HepG2 (cell line): ENCODE results near the gene POLR2F. TPM values are rescaled to one million over a fixed set of nuclear protein-coding genes. Genes with fewer than 3 reads are reported as not detected.

Experiments
- ATAC-seq: fragments of 200-7000 bp; cut with Tn5 transposase; 3 replicates; pipeline ENCODE4 v1.9.1; 2020; ENCODE audit warnings: mild to moderate bottlenecking, moderate library complexity
- BruUV-seq: library from RNA; stranded (reverse); fragments of 400-500 nt; replicated peaks from 2 replicates; lab custom pipeline; 2021; lab: Mats Ljungman, UMichigan
- CTCF ChIA-PET: fragments of 300-600 bp; formaldehyde crosslinking; extraction: SDS; loops from one replicate; lab custom pipeline; 2021; ENCODE audit warnings: low total read pairs, inconsistent platforms, low intra/inter-chr PET ratio; lab: Yijun Ruan, JAX
- POLR2A ChIA-PET: fragments of 350-600 bp; sonication (Branson Sonifier 250); formaldehyde crosslinking; loops from one replicate; lab custom pipeline; 2020; ENCODE audit warnings: antibody characterized with exemption, inconsistent platforms; lab: Yijun Ruan, JAX
- DNase-seq: peaks from one replicate; pipeline ENCODE4 v3.0.0-alpha.2; 2015; ENCODE audit warnings: low spot score
- FAIRE-seq: peaks from 3 replicates; lab custom pipeline; 2011; peaks lifted over from hg19 to GRCh38; lab: Jason Lieb, UNC
- H2AFZ ChIP-seq: one replicate; pipeline ENCODE4 v1.6.1; 2011; ENCODE audit warnings: low read length, inconsistent platforms
- H3K27ac ChIP-seq: fragments of 300-600 bp; 3 replicates; pipeline ENCODE4 v1.8.0; 2011; ENCODE audit warnings: mixed run types, mild to moderate bottlenecking, mixed read lengths, low read length, inconsistent platforms; ENCODE audit not compliant: insufficient read depth; ENCODE audit errors: extremely low read length
- H3K27me3 ChIP-seq, 2 experiments: fragments of 200-600 bp in 1 of 2; 2 replicates in 1 of 2; 3 replicates in 1 of 2; pipeline versions ENCODE4 v1.6.0 to v1.8.0; 2011; ENCODE audit warnings: low read length in 2 of 2, mild to moderate bottlenecking in 2 of 2, moderate library complexity in 2 of 2, inconsistent platforms in 1 of 2; ENCODE audit not compliant: insufficient read depth in 2 of 2, control insufficient read depth in 1 of 2
- H3K36me3 ChIP-seq, 2 experiments: fragments of 200-600 bp in 1 of 2; replicated peaks in 1 of 2; 2 replicates in 1 of 2; 3 replicates in 1 of 2; pipeline versions ENCODE4 v1.5.1 to v1.8.0; 2011; ENCODE audit warnings: low read length in 2 of 2, inconsistent platforms in 1 of 2; ENCODE audit not compliant: insufficient read depth in 2 of 2, control insufficient read depth in 1 of 2
- H3K4me1 ChIP-seq: 2 replicates; pipeline ENCODE4 v1.5.1; 2012; ENCODE audit warnings: low read length, inconsistent platforms; ENCODE audit not compliant: insufficient read depth
- H3K4me2 ChIP-seq: 2 replicates; pipeline ENCODE4 v1.6.0; 2011; ENCODE audit warnings: low read depth, low read length, inconsistent platforms
- H3K4me3 ChIP-seq, 3 experiments: fragments of 200-600 bp in 1 of 3; sonication (generic), shearing (Covaris generic) in 1 of 3; replicated peaks in 1 of 3; 2 replicates each; pipeline ENCODE4 v1.5.1; 2011 to 2016; ENCODE audit warnings: low read length in 3 of 3, inconsistent platforms in 2 of 3, low read depth in 2 of 3, mild to moderate bottlenecking in 2 of 3, control low read depth in 1 of 3, mixed read lengths in 1 of 3; ENCODE audit not compliant: insufficient read depth in 1 of 3
- H3K79me2 ChIP-seq: one replicate; pipeline ENCODE4 v1.6.1; 2011; ENCODE audit warnings: low read length, inconsistent platforms; ENCODE audit not compliant: insufficient read depth
- H3K9ac ChIP-seq: 2 replicates; pipeline ENCODE4 v1.6.0; 2011; ENCODE audit warnings: mild to moderate bottlenecking, low read depth, low read length, inconsistent platforms; ENCODE audit not compliant: insufficient read depth
- H3K9me3 ChIP-seq: 2 replicates; pipeline ENCODE4 v1.5.1; 2012; ENCODE audit warnings: mild to moderate bottlenecking, low read length
- H4K20me1 ChIP-seq: 2 replicates; pipeline ENCODE4 v1.6.0; 2011; ENCODE audit warnings: inconsistent platforms, mild to moderate bottlenecking, low read length, moderate library complexity; ENCODE audit not compliant: insufficient read depth
- GATA4 ChIP-seq: sonication (generic); IDR thresholded peaks from 2 replicates; pipeline ENCODE4 v1.6.1; 2016; ENCODE audit warnings: antibody characterized with exemption, low read depth, borderline replicate concordance
- HMG20A ChIP-seq: IDR thresholded peaks from 2 replicates; pipeline ENCODE4 v1.6.1; 2016; ENCODE audit warnings: borderline replicate concordance
- HNF4A ChIP-seq: sonication (generic); formaldehyde crosslinking; IDR thresholded peaks from 2 replicates; pipeline ENCODE4 v1.4.0; 2020; ENCODE audit warnings: missing genetic modification reagents
- MXD4 ChIP-seq: IDR thresholded peaks from 2 replicates; pipeline ENCODE4 v1.6.1; 2016; ENCODE audit warnings: mild to moderate bottlenecking, missing biosample characterization, missing genetic modification reagents
- NR2F2 ChIP-seq: IDR thresholded peaks from 2 replicates; pipeline ENCODE4 v1.6.1; 2012; ENCODE audit warnings: low read depth, inconsistent platforms, borderline replicate concordance
- POLR2A ChIP-seq, 2 experiments: IDR thresholded peaks; 2 replicates each; pipeline ENCODE4 v1.6.1; 2011; ENCODE audit warnings: low read depth in 2 of 2, low read length in 2 of 2, mild to moderate bottlenecking in 1 of 2, moderate library complexity in 1 of 2; ENCODE audit not compliant: insufficient read depth in 1 of 2
- RAD51 ChIP-seq: fragments of 450-650 bp; IDR thresholded peaks from 2 replicates; pipeline ENCODE4 v1.6.1; 2016; ENCODE audit warnings: borderline replicate concordance
- SALL1 ChIP-seq: sonication (generic); formaldehyde crosslinking; IDR thresholded peaks from 2 replicates; pipeline ENCODE4 v1.8.0; 2022; ENCODE audit warnings: mild to moderate bottlenecking, missing genetic modification reagents
- SIX1 ChIP-seq: sonication (generic); formaldehyde crosslinking; IDR thresholded peaks from 2 replicates; pipeline ENCODE4 v1.4.0; 2020; ENCODE audit warnings: missing genetic modification reagents, borderline replicate concordance
- SP5 ChIP-seq: IDR thresholded peaks from 2 replicates; pipeline ENCODE4 v1.6.1; 2016; ENCODE audit warnings: low read depth, borderline replicate concordance
- TBP ChIP-seq: sonication (generic); formaldehyde crosslinking; IDR thresholded peaks from 2 replicates; pipeline ENCODE4 v1.5.0; 2020; ENCODE audit warnings: missing genetic modification reagents
- TGIF2 ChIP-seq: IDR thresholded peaks from 2 replicates; pipeline ENCODE4 v1.6.1; 2016; ENCODE audit warnings: control low read depth, missing compliant biosample characterization
- YY1 ChIP-seq: IDR thresholded peaks from 2 replicates; pipeline ENCODE4 v1.6.1; 2011; ENCODE audit warnings: low read length, low read depth, moderate library complexity, mild to moderate bottlenecking; ENCODE audit not compliant: insufficient read depth, insufficient replicate concordance
- ZSCAN30 ChIP-seq: sonication (generic); formaldehyde crosslinking; IDR thresholded peaks from 2 replicates; pipeline ENCODE4 v1.5.0; 2020; ENCODE audit warnings: mild to moderate bottlenecking, missing genetic modification reagents
- WGBS: methylation state at CpG from one replicate; pipeline ENCODE4 v1.1.6; 2017; ENCODE audit warnings: low lambda C conversion rate; 5-methylcytosine and 5-hydroxymethylcytosine counted together
- in situ Hi-C: cut with HindIII; loops from 2 replicates; pipeline ENCODE4 v1.10.0; 2017; ENCODE audit warnings: low pct_unique_long_range_greater_than_20kb; ENCODE audit not compliant: extremely low pct_ligation_motif_present
- intact Hi-C: fragments of 100-400 bp; cut with micrococcal nuclease; formaldehyde crosslinking; loops from one replicate; pipeline ENCODE4 v1.10.0; 2022; ENCODE audit not compliant: unreplicated experiment
- polyA plus RNA-seq, 8 experiments: library from polyadenylated mRNA; depleted of rRNA in 3 of 8; stranded (reverse) in 7 of 8; unstranded in 1 of 8; fragments of >200 nt; fragmentation: Illumina TruSeq in 4 of 8; extraction: Trizol in 4 of 8; gene quantifications; 2 replicates each; pipeline versions ENCODE4 v1.2.1 to v1.2.3, GENCODE V29; 2011 to 2016; ENCODE audit warnings: low read depth in 4 of 8, missing spikeins in 1 of 8, mixed read lengths in 1 of 8; ENCODE audit not compliant: insufficient read depth in 1 of 8
- total RNA-seq, 5 experiments: library from RNA; depleted of rRNA; stranded (reverse); fragments of >200 nt; fragmentation: Illumina TruSeq; extraction: Trizol; gene quantifications; 2 replicates each; pipeline ENCODE4 v1.2.3, GENCODE V29; 2016; ENCODE audit warnings: low read depth in 1 of 5
- TF ChIP-seq, protein P1 (sequence below): sonication (generic); formaldehyde crosslinking; IDR thresholded peaks from 2 replicates; pipeline ENCODE4 v1.5.1; 2020; ENCODE audit warnings: mild to moderate bottlenecking, missing genetic modification reagents
- TF ChIP-seq, protein P2 (sequence below): sonication (generic); formaldehyde crosslinking; IDR thresholded peaks from 2 replicates; pipeline ENCODE4 v1.4.0; 2020; ENCODE audit warnings: low read depth, mild to moderate bottlenecking, missing genetic modification reagents
- TF ChIP-seq, protein P3 (sequence below): sonication (generic); formaldehyde crosslinking; IDR thresholded peaks from 2 replicates; pipeline ENCODE4 v1.8.1; 2022; ENCODE audit warnings: low read depth, mild to moderate bottlenecking, missing genetic modification reagents

The POLR2F gene
- total and polyA plus RNA-seq, 2 of the 13 experiments (the other 11 are each of a cell fraction or from before 2014, with no cell fraction given) = 135 to 158 TPM

DNA sequence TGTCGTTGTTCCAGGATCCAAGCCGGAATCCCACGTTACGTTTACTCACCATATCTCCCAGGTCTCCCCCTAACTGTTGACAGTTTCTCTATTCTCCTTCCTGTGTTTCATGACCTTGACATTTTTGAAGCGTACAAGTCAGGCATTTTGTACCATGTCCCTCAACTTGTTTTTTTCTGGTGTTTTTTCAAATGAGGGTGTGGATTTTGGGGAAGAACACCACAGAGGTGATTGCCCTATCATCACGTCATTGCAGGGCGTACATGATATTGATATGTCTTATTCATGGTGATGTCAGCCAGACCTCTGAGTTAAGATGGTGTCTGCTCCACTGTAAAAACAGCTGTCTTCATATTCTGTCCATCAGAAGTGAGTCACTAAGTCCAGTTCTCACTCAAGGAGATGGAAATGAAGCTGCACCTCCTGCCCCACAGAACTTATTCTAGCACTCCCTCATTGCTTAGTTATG lies 59.1 kb downstream of the POLR2F start (continued):
- TF ChIP-seq, protein P1, sequence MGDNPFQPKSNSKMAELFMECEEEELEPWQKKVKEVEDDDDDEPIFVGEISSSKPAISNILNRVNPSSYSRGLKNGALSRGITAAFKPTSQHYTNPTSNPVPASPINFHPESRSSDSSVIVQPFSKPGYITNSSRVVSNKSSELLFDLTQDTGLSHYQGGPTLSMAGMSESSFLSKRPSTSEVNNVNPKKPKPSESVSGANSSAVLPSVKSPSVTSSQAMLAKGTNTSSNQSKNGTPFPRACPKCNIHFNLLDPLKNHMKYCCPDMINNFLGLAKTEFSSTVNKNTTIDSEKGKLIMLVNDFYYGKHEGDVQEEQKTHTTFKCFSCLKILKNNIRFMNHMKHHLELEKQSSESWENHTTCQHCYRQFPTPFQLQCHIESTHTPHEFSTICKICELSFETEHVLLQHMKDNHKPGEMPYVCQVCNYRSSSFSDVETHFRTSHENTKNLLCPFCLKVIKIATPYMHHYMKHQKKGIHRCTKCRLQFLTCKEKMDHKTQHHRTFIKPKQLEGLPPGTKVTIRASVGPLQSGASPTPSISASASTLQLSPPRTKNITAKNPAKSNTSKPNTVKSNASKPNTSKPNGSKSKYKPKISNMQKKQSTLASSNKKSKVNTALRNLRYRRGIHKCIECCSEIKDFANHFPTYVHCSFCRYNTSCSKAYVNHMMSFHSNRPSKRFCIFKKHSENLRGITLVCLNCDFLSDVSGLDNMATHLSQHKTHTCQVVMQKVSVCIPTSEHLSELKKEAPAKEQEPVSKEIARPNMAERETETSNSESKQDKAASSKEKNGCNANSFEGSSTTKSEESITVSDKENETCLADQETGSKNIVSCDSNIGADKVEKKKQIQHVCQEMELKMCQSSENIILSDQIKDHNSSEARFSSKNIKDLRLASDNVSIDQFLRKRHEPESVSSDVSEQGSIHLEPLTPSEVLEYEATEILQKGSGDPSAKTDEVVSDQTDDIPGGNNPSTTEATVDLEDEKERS (CRISPR knock-in tag) = 0 out of 2 replicates have a peak, but pooled peaks have one; percentile 31
- TF ChIP-seq GATA4 (peak; percentile 53; the same call in 1 of the 2 replicates), HMG20A (CRISPR knock-in tag) (peak; percentile 40; the same call in 1 of the 2 replicates), ZSCAN30 (CRISPR knock-in tag) (no peak), MXD4 (0 out of 2 replicates have a peak, but pooled peaks have one; percentile 6), SP5 (0 out of 2 replicates have a peak, but pooled peaks have one; percentile 44), HNF4A (CRISPR knock-in tag) (peak; percentile 44; the same call in 1 of the 2 replicates)

DNA sequence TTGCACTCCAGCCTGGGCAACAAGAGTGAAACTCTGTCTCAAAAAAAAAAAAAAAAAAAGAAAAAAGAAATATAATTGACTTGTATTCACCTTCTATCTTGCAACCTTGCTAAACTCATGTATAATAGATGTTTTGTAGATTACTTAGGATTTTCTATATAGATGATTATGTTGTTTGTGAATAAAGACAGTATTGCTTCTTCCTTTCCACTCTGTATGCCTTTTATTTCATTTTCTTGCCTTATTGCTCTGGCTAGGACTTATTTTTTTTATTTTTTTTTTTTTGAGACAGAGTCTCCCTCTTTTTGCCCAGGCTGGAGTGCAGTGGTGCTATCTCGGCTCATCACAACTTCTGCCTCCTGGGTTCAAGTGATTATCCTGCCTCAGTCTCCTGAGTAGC lies 60.6 kb downstream of the POLR2F start:
- ATAC-seq = no peak
- H3K4me1 ChIP-seq = peaks cover 83% of the 10 kb centered on the region
- H3K36me3 ChIP-seq = no peaks in the 10 kb centered on the region
- no peaks in the 10 kb centered on the region; the same call in 1 of the 2 replicates for H3K9me3 ChIP-seq
- H3K4me2 ChIP-seq = no peak overlapping the region
- H2AFZ ChIP-seq = no peak overlapping the region
- FAIRE-seq = no peak
- H4K20me1 ChIP-seq = no peaks in the 10 kb centered on the region
- POLR2A ChIA-PET = no interaction called here
- 96% methylated on average over 1 of the region's 1 CpG for WGBS
- H3K79me2 ChIP-seq = no peaks in the 10 kb centered on the region
- no peak overlapping the region for H3K27ac ChIP-seq
- intact Hi-C loops = no loop called here
- H3K9ac ChIP-seq = no peak overlapping the region
- H3K4me3 ChIP-seq = no peak overlapping the region
- BruUV-seq = no TSS peak
- CTCF ChIA-PET = no interaction called here
- in situ Hi-C loops = no loop called here
- H3K27me3 ChIP-seq = no peaks in the 10 kb centered on the region
- no peak for DNase-seq
- TF ChIP-seq SALL1 (no peak), POLR2A (IDR thresholded peaks at IDR 0.05; ENCODE audit: insufficient read depth in 1 of 2, low read depth in 2 of 2, low read length in 2 of 2) (no peak), TBP (CRISPR knock-in tag) (no peak), YY1 (no peak), NR2F2 (no peak), TGIF2 (CRISPR knock-in tag) (no peak), RAD51 (no peak), SIX1 (CRISPR knock-in tag) (no peak)
- TF ChIP-seq, protein P2, sequence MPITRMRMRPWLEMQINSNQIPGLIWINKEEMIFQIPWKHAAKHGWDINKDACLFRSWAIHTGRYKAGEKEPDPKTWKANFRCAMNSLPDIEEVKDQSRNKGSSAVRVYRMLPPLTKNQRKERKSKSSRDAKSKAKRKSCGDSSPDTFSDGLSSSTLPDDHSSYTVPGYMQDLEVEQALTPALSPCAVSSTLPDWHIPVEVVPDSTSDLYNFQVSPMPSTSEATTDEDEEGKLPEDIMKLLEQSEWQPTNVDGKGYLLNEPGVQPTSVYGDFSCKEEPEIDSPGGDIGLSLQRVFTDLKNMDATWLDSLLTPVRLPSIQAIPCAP (CRISPR knock-in tag) = no peak
- TF ChIP-seq, protein P3, sequence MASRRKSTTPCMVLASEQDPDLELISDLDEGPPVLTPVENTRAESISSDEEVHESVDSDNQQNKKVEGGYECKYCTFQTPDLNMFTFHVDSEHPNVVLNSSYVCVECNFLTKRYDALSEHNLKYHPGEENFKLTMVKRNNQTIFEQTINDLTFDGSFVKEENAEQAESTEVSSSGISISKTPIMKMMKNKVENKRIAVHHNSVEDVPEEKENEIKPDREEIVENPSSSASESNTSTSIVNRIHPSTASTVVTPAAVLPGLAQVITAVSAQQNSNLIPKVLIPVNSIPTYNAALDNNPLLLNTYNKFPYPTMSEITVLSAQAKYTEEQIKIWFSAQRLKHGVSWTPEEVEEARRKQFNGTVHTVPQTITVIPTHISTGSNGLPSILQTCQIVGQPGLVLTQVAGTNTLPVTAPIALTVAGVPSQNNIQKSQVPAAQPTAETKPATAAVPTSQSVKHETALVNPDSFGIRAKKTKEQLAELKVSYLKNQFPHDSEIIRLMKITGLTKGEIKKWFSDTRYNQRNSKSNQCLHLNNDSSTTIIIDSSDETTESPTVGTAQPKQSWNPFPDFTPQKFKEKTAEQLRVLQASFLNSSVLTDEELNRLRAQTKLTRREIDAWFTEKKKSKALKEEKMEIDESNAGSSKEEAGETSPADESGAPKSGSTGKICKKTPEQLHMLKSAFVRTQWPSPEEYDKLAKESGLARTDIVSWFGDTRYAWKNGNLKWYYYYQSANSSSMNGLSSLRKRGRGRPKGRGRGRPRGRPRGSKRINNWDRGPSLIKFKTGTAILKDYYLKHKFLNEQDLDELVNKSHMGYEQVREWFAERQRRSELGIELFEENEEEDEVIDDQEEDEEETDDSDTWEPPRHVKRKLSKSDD (CRISPR knock-in tag) = no peak
